HUES48 (cell line): ENCODE measurements around the gene HES7.
"Not testable (repeated sequence)": the region's sequence is repeated elsewhere in the genome, so short reads cannot be mapped to it uniquely, and the experiment has no call there.

Experiments
- H3K27ac ChIP-seq: one replicate; pipeline ENCODE4 v1.7.0; 2013; ENCODE audit warnings: low read depth, low read length, inconsistent platforms
- H3K27me3 ChIP-seq: 2 replicates; pipeline ENCODE4 v1.6.1; 2013; ENCODE audit warnings: mild to moderate bottlenecking, low read length; ENCODE audit not compliant: control insufficient read depth, insufficient read depth
- H3K36me3 ChIP-seq: 2 replicates; pipeline ENCODE4 v1.6.1; 2013; ENCODE audit warnings: low read length; ENCODE audit not compliant: control insufficient read depth, insufficient read depth
- H3K4me1 ChIP-seq: 2 replicates; pipeline ENCODE4 v1.6.1; 2013; ENCODE audit warnings: mild to moderate bottlenecking, low read length; ENCODE audit not compliant: control insufficient read depth, insufficient read depth
- H3K4me3 ChIP-seq: 2 replicates; pipeline ENCODE4 v1.5.1; 2013; ENCODE audit warnings: mild to moderate bottlenecking, low read depth, low read length
- H3K9ac ChIP-seq: 2 replicates; pipeline ENCODE4 v1.6.1; 2013; ENCODE audit warnings: mild to moderate bottlenecking, low read depth, low read length, moderate library complexity
- H3K9me3 ChIP-seq: 2 replicates; pipeline ENCODE4 v1.6.1; 2013; ENCODE audit warnings: low read length; ENCODE audit not compliant: control insufficient read depth, insufficient read depth

Gene HES7

GRCh38 chr17:8106980-8107379 is 16.9 kb downstream of the HES7 start:
- H3K9me3 ChIP-seq, H3K36me3 ChIP-seq, H3K4me1 ChIP-seq, H3K27ac ChIP-seq, H3K4me3 ChIP-seq, H3K9ac ChIP-seq: not testable (repeated sequence)
- H3K27me3 ChIP-seq = peaks cover 36% of the 10 kb centered on the region

- Histone ChIP-seq H3K27me3 (peaks cover 26% of the 10 kb centered on the region), H3K4me1 (no peaks in the 10 kb centered on the region), H3K4me3 (no peak overlapping the region), H3K36me3 (no peaks in the 10 kb centered on the region), H3K27ac (no peak overlapping the region), H3K9ac (no peak overlapping the region), H3K9me3 (no peaks in the 10 kb centered on the region)
Observed at GRCh38 chr17:8105957-8106398, 17.9 kb downstream of the HES7 start.

DNA sequence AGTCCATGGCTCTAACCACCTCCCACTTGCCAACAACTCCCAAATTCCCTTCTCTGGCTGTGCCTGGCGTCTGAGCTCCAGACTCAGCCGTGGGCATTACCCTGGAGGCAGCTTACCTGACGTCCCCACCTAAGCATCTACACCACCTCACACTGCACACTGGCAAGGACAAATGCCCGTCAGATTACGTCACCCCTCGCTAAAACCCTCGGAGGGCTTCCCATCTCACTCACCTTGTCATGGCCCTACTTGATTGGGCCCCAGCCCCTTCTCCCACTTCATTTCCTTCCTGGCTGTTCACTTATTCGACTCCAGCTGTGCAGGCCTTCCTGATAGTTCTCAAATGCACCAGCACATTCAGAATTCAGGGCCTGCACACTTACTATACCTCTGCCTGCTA is 19.0 kb downstream of the HES7 start:
- Histone ChIP-seq H3K27me3 (peaks cover 17% of the 10 kb centered on the region), H3K36me3 (no peaks in the 10 kb centered on the region), H3K4me3 (no peak overlapping the region), H3K4me1 (no peaks in the 10 kb centered on the region), H3K9me3 (no peaks in the 10 kb centered on the region), H3K9ac (no peak overlapping the region), H3K27ac (no peak overlapping the region)

DNA sequence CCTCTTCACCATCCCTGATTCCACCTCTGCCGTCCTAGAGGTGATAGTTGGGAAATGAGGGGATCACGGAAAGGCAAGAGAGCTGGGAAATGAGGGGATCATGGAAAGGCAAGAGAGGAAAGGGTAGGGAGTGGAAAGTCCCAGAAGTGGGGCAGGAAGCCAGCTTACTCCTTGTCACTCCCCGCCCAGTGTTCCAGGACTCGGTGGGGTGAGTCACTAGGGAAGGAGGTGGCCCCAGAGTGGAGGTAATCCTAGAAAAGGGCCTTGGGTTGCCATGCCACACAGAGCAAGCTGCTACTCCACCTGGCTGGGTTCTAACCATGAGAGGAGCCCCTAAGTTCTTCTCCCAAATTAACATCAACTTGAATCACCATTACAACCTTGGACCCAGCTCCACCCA is 20.4 kb downstream of the HES7 start:
- Histone ChIP-seq H3K4me3 (no peak overlapping the region), H3K27me3 (peaks cover 6% of the 10 kb centered on the region), H3K4me1 (no peaks in the 10 kb centered on the region), H3K9me3 (no peaks in the 10 kb centered on the region), H3K36me3 (no peaks in the 10 kb centered on the region), H3K27ac (no peak overlapping the region), H3K9ac (no peak overlapping the region)

- H3K27ac ChIP-seq = no peak overlapping the region
- H3K4me3 ChIP-seq = no peak overlapping the region
- no peak overlapping the region for H3K9ac ChIP-seq
- no peaks in the 10 kb centered on the region for H3K9me3 ChIP-seq
- H3K36me3 ChIP-seq = no peaks in the 10 kb centered on the region
- H3K4me1 ChIP-seq = no peaks in the 10 kb centered on the region
- H3K27me3 ChIP-seq = no peaks in the 10 kb centered on the region
Observed at GRCh38 chr17:8101721-8102120, 22.2 kb downstream of the HES7 start.

GRCh38 chr17:8100763-8101162 is 23.1 kb downstream of the HES7 start:
- no peak overlapping the region for H3K9ac ChIP-seq
- no peak overlapping the region for H3K27ac ChIP-seq

GRCh38 chr17:8100111-8100510 is 23.8 kb downstream of the HES7 start:
- H3K9me3 ChIP-seq = no peaks in the 10 kb centered on the region
- no peaks in the 10 kb centered on the region for H3K36me3 ChIP-seq
- H3K9ac ChIP-seq = no peak overlapping the region
- no peak overlapping the region for H3K4me3 ChIP-seq
- H3K27ac ChIP-seq = no peak overlapping the region
- H3K27me3 ChIP-seq = no peaks in the 10 kb centered on the region; the same call in 1 of the 2 replicates
- H3K4me1 ChIP-seq = no peaks in the 10 kb centered on the region

More at GRCh38 chr17:8100763-8101162, 23.1 kb downstream of the HES7 start:
- Histone ChIP-seq H3K4me1 (no peaks in the 10 kb centered on the region), H3K27me3 (no peaks in the 10 kb centered on the region), H3K4me3 (no peak overlapping the region), H3K36me3 (no peaks in the 10 kb centered on the region), H3K9me3 (no peaks in the 10 kb centered on the region)

DNA sequence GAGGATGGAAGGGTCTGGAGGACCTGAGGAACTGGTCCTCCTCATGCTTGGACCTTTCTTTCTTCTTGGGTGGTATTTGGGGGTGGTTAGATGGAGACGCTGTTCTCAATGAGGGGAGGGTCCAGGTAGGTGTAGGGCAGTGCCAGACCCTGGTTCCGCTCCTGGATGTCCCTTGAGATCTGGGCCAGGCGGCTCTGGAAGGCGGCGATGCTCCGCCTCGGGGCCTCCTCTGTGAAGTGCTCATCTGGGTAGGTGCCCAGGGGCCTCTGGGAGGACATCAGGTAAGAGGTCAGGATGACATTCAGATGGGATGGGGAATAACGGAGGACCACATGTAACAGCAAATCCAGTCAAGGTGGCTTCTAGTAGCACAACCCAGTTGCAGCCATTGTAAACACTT is 27.4 kb downstream of the HES7 start:
- H3K27ac ChIP-seq = no peak overlapping the region
- no peaks in the 10 kb centered on the region for H3K36me3 ChIP-seq
- H3K27me3 ChIP-seq = no peaks in the 10 kb centered on the region; the same call in 1 of the 2 replicates
- H3K9me3 ChIP-seq = no peaks in the 10 kb centered on the region
- no peak overlapping the region for H3K9ac ChIP-seq
- H3K4me1 ChIP-seq = no peaks in the 10 kb centered on the region; the same call in 1 of the 2 replicates
- H3K4me3 ChIP-seq = no peak overlapping the region

DNA sequence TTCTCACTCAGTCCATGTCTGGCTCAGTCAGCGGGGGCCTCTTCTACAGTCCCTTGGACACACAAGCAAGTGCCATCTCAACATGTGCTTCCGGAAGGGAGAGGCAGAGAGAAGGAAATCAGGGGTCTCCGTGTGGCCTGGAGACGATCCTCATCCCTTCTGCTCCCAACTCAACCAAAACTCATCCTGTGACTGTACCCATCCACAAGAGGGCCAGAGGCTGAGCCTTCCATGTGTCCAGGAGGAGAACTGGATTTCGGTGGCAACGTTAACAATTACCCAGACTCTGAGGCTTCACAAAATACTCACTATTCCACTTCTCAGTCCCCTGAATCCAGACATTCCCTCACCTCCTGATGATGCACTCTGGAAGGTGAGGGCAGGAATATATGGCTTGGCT is 28.5 kb downstream of the HES7 start:
- Histone ChIP-seq H3K9ac (no peak overlapping the region), H3K27ac (no peak overlapping the region), H3K4me3 (no peak overlapping the region), H3K27me3 (no peaks in the 10 kb centered on the region; the same call in 1 of the 2 replicates), H3K4me1 (no peaks in the 10 kb centered on the region; the same call in 1 of the 2 replicates), H3K36me3 (no peaks in the 10 kb centered on the region), H3K9me3 (no peaks in the 10 kb centered on the region)

DNA sequence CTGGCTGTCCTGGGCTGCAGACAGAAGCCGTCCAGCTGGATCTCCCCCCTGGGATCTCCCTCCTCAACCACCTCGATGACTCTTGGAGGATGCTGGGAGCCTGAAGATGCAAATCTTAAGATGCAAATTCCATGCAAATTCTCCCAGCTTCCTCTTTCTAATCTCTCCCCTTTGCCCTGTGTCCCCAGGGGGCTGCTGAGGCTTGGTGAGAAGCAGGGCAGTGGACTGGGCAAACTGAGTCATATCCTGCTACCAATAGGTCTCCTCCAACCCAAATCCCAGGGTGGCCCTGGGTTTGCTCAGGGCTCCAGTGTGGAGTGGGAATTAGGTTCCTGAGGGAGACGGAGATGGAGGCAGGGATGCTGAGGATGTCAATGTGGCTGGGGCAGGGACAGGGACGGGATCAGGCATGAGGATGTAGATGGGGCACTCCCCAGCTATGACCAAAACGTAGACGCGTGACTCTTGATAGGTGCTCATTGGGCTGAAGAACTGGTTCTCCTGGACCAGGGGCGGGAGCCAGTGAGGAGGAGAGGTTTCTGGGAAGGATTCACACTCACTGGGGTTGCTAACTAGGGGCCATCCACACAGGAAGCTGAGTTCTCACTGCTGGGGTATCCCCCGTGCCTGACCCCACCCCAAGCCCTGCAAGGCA is 32.7 kb downstream of the HES7 start:
- Histone ChIP-seq H3K9me3 (no peaks in the 10 kb centered on the region), H3K27me3 (no peaks in the 10 kb centered on the region; the same call in none of the 2 replicates), H3K9ac (no peak overlapping the region), H3K4me3 (no peak overlapping the region), H3K27ac (no peak overlapping the region), H3K36me3 (no peaks in the 10 kb centered on the region), H3K4me1 (no peaks in the 10 kb centered on the region; the same call in 1 of the 2 replicates)

GRCh38 chr17:8089728-8090127 is 34.2 kb downstream of the HES7 start:
- Histone ChIP-seq H3K27me3 (no peaks in the 10 kb centered on the region; the same call in none of the 2 replicates), H3K4me3 (no peak overlapping the region), H3K27ac (no peak overlapping the region), H3K9ac (no peak overlapping the region), H3K9me3 (no peaks in the 10 kb centered on the region), H3K36me3 (no peaks in the 10 kb centered on the region), H3K4me1 (no peaks in the 10 kb centered on the region; the same call in 1 of the 2 replicates)
